HuH-7.5 (cell line): Measurements from ENCODE around the gene ZNF646.

Experiments used
- DNase-seq: peaks from one replicate; pipeline ENCODE4 v3.0.0; 2011; ENCODE audit warnings: low spot score

Gene ZNF646

GRCh38 chr16:31073970-31074813 is at the start of gene ZNF646, which contains the start of gene ZNF668:
Gene ZNF646 (plus strand): TSS chr16:31074422. CDS start chr16:31076325, 1,903 bp downstream.
Gene ZNF668 (minus strand): TSS chr16:31074240. CDS start chr16:31064459, 9,781 bp downstream.
- peak; percentile 98 for DNase-seq

GRCh38 chr16:31025339-31025738 is 48.9 kb upstream of the ZNF646 start:
- no peak for DNase-seq

- DNase-seq = no peak
Observed at GRCh38 chr16:31029272-31029671, 45.0 kb upstream of the ZNF646 start.

GRCh38 chr16:31031276-31031675 is 42.9 kb upstream of the ZNF646 start:
- no peak for DNase-seq

GRCh38 chr16:31032736-31033708 is 41.2 kb upstream of the ZNF646 start, which contains the start of gene STX4:
Gene STX4 (plus strand): TSS chr16:31033558. CDS start chr16:31033806, 248 bp downstream.
- peak; percentile 88 for DNase-seq

- peak; percentile 97 for DNase-seq
Observed at GRCh38 chr16:31033709-31034492, 40.3 kb upstream of the ZNF646 start.

GRCh38 chr16:31036691-31037090 is 37.5 kb upstream of the ZNF646 start:
- DNase-seq = no peak

GRCh38 chr16:31038993-31039392 is 35.2 kb upstream of the ZNF646 start:
- DNase-seq = no peak

- no peak for DNase-seq
Observed at GRCh38 chr16:31042866-31043265, 31.4 kb upstream of the ZNF646 start.

GRCh38 chr16:31043352-31043751 is 30.9 kb upstream of the ZNF646 start:
- DNase-seq = no peak

GRCh38 chr16:31043898-31044481 is 30.2 kb upstream of the ZNF646 start:
- no peak for DNase-seq

GRCh38 chr16:31050280-31051030 is 23.8 kb upstream of the ZNF646 start:
- no peak for DNase-seq

GRCh38 chr16:31052114-31052513 is 22.1 kb upstream of the ZNF646 start:
- no peak for DNase-seq

- no peak for DNase-seq
Observed at GRCh38 chr16:31055613-31056012, 18.6 kb upstream of the ZNF646 start.

GRCh38 chr16:31061126-31061812 is 13.0 kb upstream of the ZNF646 start:
- DNase-seq = no peak

GRCh38 chr16:31061813-31062440 is 12.3 kb upstream of the ZNF646 start:
- no peak for DNase-seq

- DNase-seq = no peak
Observed at GRCh38 chr16:31063495-31063842, 10.8 kb upstream of the ZNF646 start.

- DNase-seq = no peak
Observed at GRCh38 chr16:31063843-31064611, 10.2 kb upstream of the ZNF646 start.
